ENCODE results near the gene TSPAN33. TPM values are rescaled to one million over a fixed set of nuclear protein-coding genes. Genes with fewer than 3 reads are reported as not detected.

The TSPAN33 gene
- total RNA-seq = 15.9 and 16.7 TPM in 2 replicates
- long read RNA-seq, partial matches to known transcripts = 0 of 2 reads
- long read RNA-seq, other reads (novel, unspliced or antisense) = 0 of 2 reads

GRCh38 chr7:129144095-129144833 is at the start of gene TSPAN33:
TSPAN33 (plus strand) TSS chr7:129144707; CDS start chr7:129144981, 274 bp downstream.
- Mint-ChIP-seq H3K36me3 (ENCODE audit: low read depth) (no peaks in the 10 kb centered on the region), H3K4me1 (peaks cover 7% of the 10 kb centered on the region), H3K9me3 (no peaks in the 10 kb centered on the region), H3K27me3 (ENCODE audit: low read depth) (peaks cover 61% of the 10 kb centered on the region), H3K27ac (ENCODE audit: unreplicated experiment) (no peak within 1 kb of the TSS), H3K4me3 (peak within 1 kb of the TSS; percentile 89)
- no peak for TF ChIP-seq CTCF (conservative IDR thresholded peaks at IDR 0.05)
- DNase-seq (ENCODE audit: low read depth, low spot score) = peak; percentile 69

GRCh38 chr7:129095258-129095657 is 49.2 kb upstream of the TSPAN33 start:
- H3K27ac Mint-ChIP-seq (ENCODE audit: unreplicated experiment) = no peak overlapping the region
- TF ChIP-seq CTCF (conservative IDR thresholded peaks at IDR 0.05) = no peak
- no peaks in the 10 kb centered on the region for H3K9me3 Mint-ChIP-seq
- H3K4me1 Mint-ChIP-seq = peaks cover 7% of the 10 kb centered on the region
- no peaks in the 10 kb centered on the region for H3K36me3 Mint-ChIP-seq (ENCODE audit: low read depth)
- H3K4me3 Mint-ChIP-seq = no peak overlapping the region
- peaks cover 13% of the 10 kb centered on the region for H3K27me3 Mint-ChIP-seq (ENCODE audit: low read depth)
- no peak for DNase-seq (ENCODE audit: low read depth, low spot score)

GRCh38 chr7:129098409-129099084 is 46.0 kb upstream of the TSPAN33 start:
- Mint-ChIP-seq H3K4me1 (peaks cover 11% of the 10 kb centered on the region), H3K4me3 (no peak overlapping the region), H3K27me3 (ENCODE audit: low read depth) (peaks cover 9% of the 10 kb centered on the region), H3K36me3 (ENCODE audit: low read depth) (no peaks in the 10 kb centered on the region), H3K9me3 (no peaks in the 10 kb centered on the region), H3K27ac (ENCODE audit: unreplicated experiment) (no peak overlapping the region)
- no peak for DNase-seq (ENCODE audit: low read depth, low spot score)
- TF ChIP-seq CTCF (conservative IDR thresholded peaks at IDR 0.05) = no peak

GRCh38 chr7:129100827-129101166 is 43.7 kb upstream of the TSPAN33 start:
- Mint-ChIP-seq H3K4me1 (peaks cover 11% of the 10 kb centered on the region), H3K27ac (ENCODE audit: unreplicated experiment) (no peak overlapping the region), H3K9me3 (no peaks in the 10 kb centered on the region), H3K27me3 (ENCODE audit: low read depth) (peaks cover 2% of the 10 kb centered on the region), H3K4me3 (no peak overlapping the region), H3K36me3 (ENCODE audit: low read depth) (no peaks in the 10 kb centered on the region)
- no peak for DNase-seq (ENCODE audit: low read depth, low spot score)
- no peak for TF ChIP-seq CTCF (conservative IDR thresholded peaks at IDR 0.05)

- no peak overlapping the region for H3K27ac Mint-ChIP-seq (ENCODE audit: unreplicated experiment)
- H3K36me3 Mint-ChIP-seq (ENCODE audit: low read depth) = no peaks in the 10 kb centered on the region
- DNase-seq (ENCODE audit: low read depth, low spot score) = no peak
- no peak overlapping the region for H3K4me3 Mint-ChIP-seq
- no peaks in the 10 kb centered on the region for H3K9me3 Mint-ChIP-seq
- peaks cover 11% of the 10 kb centered on the region for H3K4me1 Mint-ChIP-seq
- H3K27me3 Mint-ChIP-seq (ENCODE audit: low read depth) = no peaks in the 10 kb centered on the region
- TF ChIP-seq CTCF (conservative IDR thresholded peaks at IDR 0.05) = no peak
Observed at GRCh38 chr7:129101746-129102145, 42.8 kb upstream of the TSPAN33 start.
